PC-9 (cell line): Measurements from ENCODE around the gene SAMD13. TPM values are rescaled to one million over a fixed set of nuclear protein-coding genes. Genes with fewer than 3 reads are reported as not detected.

Experiments used
- BruUV-seq: library from RNA; stranded (reverse); fragments of 400-500 nt; replicated peaks from 2 replicates; lab custom pipeline; 2021; lab: Mats Ljungman, UMichigan
- CTCF ChIA-PET: fragments of 300-600 bp; sonication (Branson Sonifier 250); formaldehyde crosslinking; loops from one replicate; lab custom pipeline; 2022; ENCODE audit warnings: antibody characterized with exemption; lab: Charles Lee
- POLR2A ChIA-PET: fragments of 300-600 bp; sonication (Branson Sonifier 250); formaldehyde crosslinking; loops from one replicate; lab custom pipeline; 2022; ENCODE audit warnings: antibody characterized with exemption; ENCODE audit not compliant: unreplicated experiment; lab: Charles Lee
- DNase-seq, 2 experiments: peaks; one replicate each; pipeline versions ENCODE4 v3.0.0 to v3.0.0-alpha.2; 2015 to 2022; ENCODE audit warnings: mixed read lengths in 1 of 2
- H2AFZ ChIP-seq: fragments of 200-600 bp; sonication (generic); 2 replicates; pipeline ENCODE4 v1.8.1; 2017; ENCODE audit warnings: antibody characterized with exemption
- H3F3A ChIP-seq: fragments of 200-600 bp; sonication (generic); 2 replicates; pipeline ENCODE4 v1.8.1; 2017; ENCODE audit warnings: antibody characterized with exemption, mild to moderate bottlenecking, low read depth; ENCODE audit not compliant: insufficient read depth
- H3K27ac ChIP-seq: fragments of 200-600 bp; sonication (generic); 2 replicates; pipeline ENCODE4 v1.6.1; 2016; ENCODE audit warnings: mixed run types
- H3K27me3 ChIP-seq: fragments of 200-600 bp; sonication (generic); 2 replicates; pipeline ENCODE4 v1.6.1; 2016; ENCODE audit warnings: low read depth, mixed run types; ENCODE audit not compliant: insufficient read depth
- H3K36me3 ChIP-seq: fragments of 200-600 bp; sonication (generic); 2 replicates; pipeline ENCODE4 v1.6.1; 2016; ENCODE audit warnings: low read depth, mixed run types
- H3K4me1 ChIP-seq: fragments of 200-600 bp; sonication (generic); replicated peaks from 2 replicates; pipeline ENCODE4 v1.6.1; 2016; ENCODE audit warnings: mixed run types; ENCODE audit not compliant: insufficient read depth
- H3K4me2 ChIP-seq: fragments of 200-600 bp; sonication (generic); 2 replicates; pipeline ENCODE4 v1.6.1; 2017; ENCODE audit warnings: mixed run types
- H3K4me3 ChIP-seq: fragments of 200-600 bp; sonication (generic); 2 replicates; pipeline ENCODE4 v1.6.1; 2016; ENCODE audit warnings: mixed run types
- H3K79me2 ChIP-seq: fragments of 200-600 bp; sonication (generic); 2 replicates; pipeline ENCODE4 v1.6.1; 2017; ENCODE audit warnings: low read depth, mixed run types
- H3K9me2 ChIP-seq: fragments of 200-600 bp; sonication (generic); 2 replicates; pipeline ENCODE4 v1.8.1; 2017; ENCODE audit warnings: mild to moderate bottlenecking; ENCODE audit not compliant: insufficient read depth
- H3K9me3 ChIP-seq: fragments of 200-600 bp; sonication (generic); 2 replicates; pipeline ENCODE4 v1.8.1; 2016; ENCODE audit warnings: low read depth; ENCODE audit not compliant: insufficient read depth
- H4K20me1 ChIP-seq: fragments of 200-600 bp; sonication (generic); 2 replicates; pipeline ENCODE4 v1.8.1; 2017; ENCODE audit not compliant: insufficient read depth
- EZH2 ChIP-seq: fragments of 200-600 bp; sonication (generic); IDR thresholded peaks from 2 replicates; pipeline ENCODE4 v1.8.0; 2017; ENCODE audit warnings: antibody characterized with exemption, low read depth
- intact Hi-C: fragments of 100-400 bp; cut with micrococcal nuclease; formaldehyde crosslinking; loops from one replicate; pipeline ENCODE4 v1.10.0; 2022; ENCODE audit not compliant: unreplicated experiment
- total RNA-seq: library from RNA; stranded (reverse); gene quantifications from 2 replicates; pipeline ENCODE4 v1.2.3, GENCODE V29; 2021
- TF ChIP-seq, protein P1 (sequence below): fragments of 200-600 bp; sonication (generic); conservative IDR thresholded peaks from 2 replicates; pipeline ENCODE4 v1.6.1; 2017; ENCODE audit warnings: mixed run types, antibody characterized with exemption, mild to moderate bottlenecking, moderate library complexity

SAMD13 gene
- total RNA-seq, 1 experiment from 2014 or later = 2.5 TPM

DNA sequence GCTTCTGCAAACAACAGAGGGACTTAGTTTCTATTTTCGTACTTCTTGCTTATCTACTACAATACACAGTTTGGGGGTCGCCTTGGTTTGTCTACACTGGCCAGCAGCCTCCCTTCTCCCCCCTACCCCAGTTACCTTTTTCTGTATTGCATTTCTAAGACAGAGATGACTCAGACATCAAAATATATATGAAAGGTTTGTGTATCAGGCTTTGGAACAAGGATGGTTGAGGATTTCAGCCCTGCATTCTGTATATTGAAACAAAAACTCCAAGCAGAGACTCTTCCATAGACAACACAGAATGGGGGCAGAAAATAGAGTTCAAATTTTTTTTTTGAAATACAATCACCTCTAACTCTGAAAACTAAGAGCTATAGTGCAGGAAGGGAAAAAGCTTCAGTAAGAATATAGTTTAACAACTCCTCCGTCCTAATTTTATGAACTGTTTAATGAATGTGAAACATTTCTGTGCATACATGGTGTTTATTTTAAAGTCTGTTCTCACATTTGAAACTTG is 1.9 kb downstream of the SAMD13 start:
- CTCF ChIA-PET = no interaction called here
- intact Hi-C loops = no loop called here
- H3K9me2 ChIP-seq = no peaks in the 10 kb centered on the region

DNA sequence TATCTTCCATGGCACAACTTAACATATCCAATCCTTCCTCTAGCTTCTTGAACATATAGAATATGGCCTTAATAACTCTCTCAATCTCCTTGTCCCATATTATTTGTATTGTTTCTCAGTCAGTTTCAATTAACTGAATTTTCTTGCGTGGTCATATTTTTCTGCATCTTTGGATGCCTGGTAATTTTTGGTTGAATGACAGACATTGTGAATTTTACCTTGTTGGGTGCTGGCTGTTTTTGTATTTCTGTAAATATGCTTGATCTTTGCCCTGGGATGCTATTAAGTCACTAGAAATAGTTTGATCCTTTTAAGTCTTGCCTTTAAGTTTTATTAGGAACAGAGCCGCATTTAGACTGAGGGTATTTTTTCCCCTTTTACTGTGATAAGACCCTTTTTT is 5.9 kb downstream of the SAMD13 start:
- Histone ChIP-seq H3K79me2 (no peaks in the 10 kb centered on the region), H3K4me3 (no peak overlapping the region), H3K27me3 (no peaks in the 10 kb centered on the region), H2AFZ (no peak overlapping the region), H3K9me3 (0 out of 2 replicates have a peak, but pooled peaks cover 5% of the 10 kb centered on the region), H3K9me2 (no peaks in the 10 kb centered on the region), H3K4me1 (no peaks in the 10 kb centered on the region), H3K36me3 (no peaks in the 10 kb centered on the region), H4K20me1 (no peaks in the 10 kb centered on the region), H3F3A (no peaks in the 10 kb centered on the region; the same call in 1 of the 2 replicates), H3K27ac (no peak overlapping the region), H3K4me2 (no peak overlapping the region)
- TF ChIP-seq, protein P1, sequence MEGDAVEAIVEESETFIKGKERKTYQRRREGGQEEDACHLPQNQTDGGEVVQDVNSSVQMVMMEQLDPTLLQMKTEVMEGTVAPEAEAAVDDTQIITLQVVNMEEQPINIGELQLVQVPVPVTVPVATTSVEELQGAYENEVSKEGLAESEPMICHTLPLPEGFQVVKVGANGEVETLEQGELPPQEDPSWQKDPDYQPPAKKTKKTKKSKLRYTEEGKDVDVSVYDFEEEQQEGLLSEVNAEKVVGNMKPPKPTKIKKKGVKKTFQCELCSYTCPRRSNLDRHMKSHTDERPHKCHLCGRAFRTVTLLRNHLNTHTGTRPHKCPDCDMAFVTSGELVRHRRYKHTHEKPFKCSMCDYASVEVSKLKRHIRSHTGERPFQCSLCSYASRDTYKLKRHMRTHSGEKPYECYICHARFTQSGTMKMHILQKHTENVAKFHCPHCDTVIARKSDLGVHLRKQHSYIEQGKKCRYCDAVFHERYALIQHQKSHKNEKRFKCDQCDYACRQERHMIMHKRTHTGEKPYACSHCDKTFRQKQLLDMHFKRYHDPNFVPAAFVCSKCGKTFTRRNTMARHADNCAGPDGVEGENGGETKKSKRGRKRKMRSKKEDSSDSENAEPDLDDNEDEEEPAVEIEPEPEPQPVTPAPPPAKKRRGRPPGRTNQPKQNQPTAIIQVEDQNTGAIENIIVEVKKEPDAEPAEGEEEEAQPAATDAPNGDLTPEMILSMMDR = no peak
- no peak for TF ChIP-seq EZH2
- ChIA-PET CTCF (no interaction called here), POLR2A (no interaction called here)
- no peak for DNase-seq
- intact Hi-C loops = no loop called here
- no TSS peak for BruUV-seq

More for the DNA sequence above, 1.9 kb downstream of the SAMD13 start:
- H3K79me2 ChIP-seq = no peaks in the 10 kb centered on the region
- TF ChIP-seq, protein P1 = no peak
- TF ChIP-seq EZH2 = no peak
- no TSS peak for BruUV-seq
- 0 out of 2 replicates have a peak, but pooled peaks cover 5% of the 10 kb centered on the region for H3K9me3 ChIP-seq
- H3F3A ChIP-seq = no peaks in the 10 kb centered on the region; the same call in none of the 2 replicates
- no peak overlapping the region for H3K4me2 ChIP-seq
- peaks cover 24% of the 10 kb centered on the region for H3K4me1 ChIP-seq
- H4K20me1 ChIP-seq = no peaks in the 10 kb centered on the region
- no peak for DNase-seq
- H3K27me3 ChIP-seq = no peaks in the 10 kb centered on the region
- POLR2A ChIA-PET = interaction anchor here (0.7 kb wide), 1 partner anchor 271 kb away, joined by 4 read pairs; the partner anchor contains the start of gene CTBS
- H2AFZ ChIP-seq = no peak overlapping the region
- no peak overlapping the region for H3K27ac ChIP-seq
- no peak overlapping the region for H3K4me3 ChIP-seq
- no peaks in the 10 kb centered on the region for H3K36me3 ChIP-seq

DNA sequence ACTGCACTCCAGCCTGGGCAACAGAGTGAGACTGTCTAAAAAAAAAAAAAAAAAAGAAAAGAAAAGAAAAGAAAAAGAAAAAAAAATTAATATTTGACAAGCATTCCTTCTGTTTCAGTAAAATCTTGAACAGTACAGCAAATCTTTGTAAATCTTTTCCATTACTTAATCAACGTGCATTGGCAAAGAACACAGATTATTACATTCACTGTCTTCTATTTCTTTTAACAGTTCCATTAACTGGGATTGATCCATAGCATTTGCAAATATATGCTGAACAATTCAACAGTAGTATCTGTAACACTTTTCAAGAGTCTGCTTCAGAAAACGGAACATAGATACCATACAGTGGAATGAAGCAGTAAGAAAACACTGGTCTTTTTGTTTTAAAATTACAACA is 9.8 kb downstream of the SAMD13 start:
- Histone ChIP-seq H3K27ac (no peak overlapping the region), H3K36me3 (no peaks in the 10 kb centered on the region), H4K20me1 (no peaks in the 10 kb centered on the region), H3K4me3 (no peak overlapping the region), H3K27me3 (no peaks in the 10 kb centered on the region), H3K9me3 (0 out of 2 replicates have a peak, but pooled peaks cover 5% of the 10 kb centered on the region), H3K4me1 (no peaks in the 10 kb centered on the region), H3K79me2 (no peaks in the 10 kb centered on the region), H2AFZ (no peak overlapping the region), H3K9me2 (0 out of 2 replicates have a peak, but pooled peaks cover 3% of the 10 kb centered on the region), H3K4me2 (no peak overlapping the region), H3F3A (no peaks in the 10 kb centered on the region)
- TF ChIP-seq EZH2 = no peak
- TF ChIP-seq, protein P1 = no peak
- CTCF ChIA-PET = no interaction called here
- intact Hi-C loops = no loop called here
- no TSS peak for BruUV-seq
- POLR2A ChIA-PET = no interaction called here
- no peak for DNase-seq
